Psoas muscle (tissue), 8 donors: ENCODE data around the gene VAMP2. TPM values are rescaled to one million over a fixed set of nuclear protein-coding genes. Genes with fewer than 3 reads are reported as not detected.

Experiments
- ATAC-seq, 4 donors: fragments of 200-7000 bp; cut with Tn5 transposase; one replicate each; pipeline ENCODE4 v1.9.1; 2020; ENCODE audit warnings: moderate library complexity in 3 of 4, mild to moderate bottlenecking in 2 of 4
- DNase-seq, 2 donors: peaks; one replicate each; pipeline ENCODE4 v3.0.0-alpha.2; 2020
- H3K27ac ChIP-seq: fragments of 200-600 bp; one replicate; pipeline ENCODE4 v1.8.0; 2022
- H3K27me3 ChIP-seq, 3 donors: fragments of 200-600 bp in 1 of 3; one replicate each; pipeline versions ENCODE4 v1.6.1 to v1.8.0; 2013 to 2022; ENCODE audit warnings: low read length in 2 of 3, mild to moderate bottlenecking in 2 of 3, moderate library complexity in 1 of 3; ENCODE audit not compliant: insufficient read depth in 3 of 3
- H3K36me3 ChIP-seq, 2 donors: fragments of 200-600 bp in 1 of 2; one replicate each; pipeline versions ENCODE4 v1.6.1 to v1.8.0; 2013 to 2022; ENCODE audit warnings: low read depth in 1 of 2, mild to moderate bottlenecking in 1 of 2, moderate library complexity in 1 of 2; ENCODE audit not compliant: insufficient read depth in 1 of 2
- H3K4me1 ChIP-seq: fragments of 200-600 bp; one replicate; pipeline ENCODE4 v1.8.0; 2022
- H3K4me3 ChIP-seq: fragments of 200-600 bp; one replicate; pipeline ENCODE4 v1.8.0; 2022; ENCODE audit warnings: mild to moderate bottlenecking
- H3K9me3 ChIP-seq: fragments of 200-600 bp; one replicate; pipeline ENCODE4 v1.8.0; 2022
- WGBS, 3 donors: extraction: QIAGEN DNeasy Blood & Tissue Kit; methylation state at CpG; one replicate each; pipeline versions ENCODE4 v1.1.6 to v1.1.7; 2013; 5-methylcytosine and 5-hydroxymethylcytosine counted together
- intact Hi-C, 2 donors: fragments of 100-400 bp; cut with DNase I; formaldehyde crosslinking; loops; one replicate each; pipeline versions ENCODE4 v1.11.0 to v1.14.2; 2022
- polyA plus RNA-seq, 3 donors: library from polyadenylated mRNA; stranded (reverse); fragments of 200-250 nt; gene quantifications; one replicate each; pipeline ENCODE4 v1.2.3, GENCODE V29; 2013
- total RNA-seq, 4 donors: library from RNA; stranded (reverse); fragmentation: NEBNext Ultra II Directional in 2 of 4; extraction: Animal tissue kit (Norgen Biotek cat#: 25700) in 2 of 4; gene quantifications; one replicate each; pipeline versions ENCODE4 v1.2.1 to v1.2.4, GENCODE V29; 2021 to 2023
- TF ChIP-seq, protein P1 (sequence below): fragments of 200-600 bp; IDR thresholded peaks from one replicate; pipeline ENCODE4 v1.8.0; 2022; ENCODE audit warnings: antibody characterized with exemption
- donor health status: healthy with polysubstance abuse.
- donor health status: DM: no; HTN: no; CAD: no; lungs with moderate emphysema.
- donor health status: Bipolar disorder and iron deficiency.
- donor health status: healthy.
- donor health status: DM: yes; HTN: yes; CAD: no.
- donor health status: DM: no; HTN: no; CAD: no.
- donor health status: DM: no; HTN: no; CAD: no.
- donor health status: DM: yes; HTN: yes; CAD: no.

The VAMP2 gene
- total and polyA plus RNA-seq, 7 donors: 33.2 to 59.2 (median 45.1) TPM

DNA sequence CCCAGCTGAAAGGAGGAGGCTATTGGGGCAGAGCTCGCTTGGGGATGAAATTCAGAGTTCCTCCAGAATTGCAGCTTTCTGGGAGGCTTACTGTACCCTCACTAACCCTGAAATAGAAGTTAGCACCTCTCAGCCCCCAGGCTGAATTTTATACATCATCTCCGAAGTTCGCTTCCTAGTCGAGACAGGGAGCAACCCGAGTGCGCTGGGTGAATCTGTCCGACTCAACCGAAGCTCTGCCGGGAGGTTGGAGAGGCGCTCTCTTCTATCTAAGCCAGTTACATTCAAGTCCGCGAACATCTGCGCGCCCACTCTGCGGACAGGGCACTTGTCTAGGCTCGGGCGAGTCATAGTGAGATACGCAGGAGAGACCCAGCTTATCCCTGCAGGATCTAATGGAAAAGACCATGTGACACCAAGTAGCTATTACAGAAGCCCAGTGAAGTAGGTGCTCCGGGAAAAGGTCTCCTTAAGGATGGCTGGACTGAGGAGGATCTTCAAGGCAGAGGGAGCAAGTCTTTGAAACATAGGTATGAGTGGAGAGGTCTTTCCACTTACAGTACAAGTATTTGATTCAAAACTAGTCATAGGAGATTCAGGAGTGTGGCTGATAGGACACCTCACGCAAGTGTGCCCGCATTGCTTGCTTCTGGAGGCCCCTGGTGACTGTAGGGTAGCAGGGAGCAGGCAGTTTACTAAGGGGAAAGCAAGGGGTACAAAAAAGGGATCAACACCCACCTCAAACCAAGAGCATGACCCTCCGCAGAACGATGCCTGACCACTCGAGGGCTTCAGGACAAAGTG lies 38.2 kb downstream of the VAMP2 start:
- ATAC-seq: no peak
- 10 to 13% (median 11%) methylated on average over 24 of the region's 24 CpGs for WGBS, 3 donors

DNA sequence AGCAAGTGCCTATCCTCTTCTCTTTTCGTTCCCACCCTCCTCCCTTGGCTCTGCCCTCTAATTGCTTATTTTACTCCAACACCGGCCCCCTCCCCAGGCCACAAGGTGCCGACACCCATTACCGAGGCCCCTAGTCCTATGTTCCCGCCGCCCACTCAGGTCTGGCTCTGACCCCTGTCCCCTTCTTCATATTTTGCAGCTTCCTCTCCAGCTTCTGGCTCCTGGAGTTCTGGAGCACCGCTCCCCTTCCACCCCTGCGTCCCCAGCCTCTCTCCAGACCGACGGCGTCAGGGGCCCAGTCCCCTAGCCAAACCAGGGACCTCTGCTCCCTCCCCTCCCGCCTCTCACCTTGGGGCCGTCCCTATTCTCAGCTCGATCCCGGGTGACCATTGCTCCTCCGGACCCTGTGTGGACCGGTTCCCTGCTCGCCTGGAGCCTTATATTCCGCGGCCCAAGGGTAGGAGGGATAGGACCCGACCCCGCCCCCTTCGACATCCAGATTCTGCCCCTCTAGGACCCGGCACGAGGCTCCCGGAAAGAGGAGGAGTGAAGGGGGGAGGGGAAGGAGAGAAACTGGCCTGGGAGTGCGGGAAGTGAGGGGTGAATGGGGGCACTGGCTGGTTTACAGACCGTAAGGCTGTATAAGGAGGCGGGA lies 38.9 kb downstream of the VAMP2 start, which contains the start of gene HES7:
TSS of gene HES7 (minus strand) at position 412 of the 655 bp plus-strand sequence. CDS start at position 390, 22 bp downstream.
- no peak for ATAC-seq

More for the DNA sequence above, 38.2 kb downstream of the VAMP2 start:
- peak overlapping the region; percentile 77 for H3K4me3 ChIP-seq
- H3K27ac ChIP-seq: no peak overlapping the region
- peaks cover 0 to 31% (median 7%) of the 10 kb centered on the region in 3 donors for H3K27me3 ChIP-seq
- no peaks in the 10 kb centered on the region for H3K36me3 ChIP-seq
- no peaks in the 10 kb centered on the region for H3K9me3 ChIP-seq
- peak in 1 of 2 donors; percentile 34 for DNase-seq
- peaks cover 30% of the 10 kb centered on the region for H3K4me1 ChIP-seq
- intact Hi-C loops: loop anchor here in 1 of 2 donors (5.0 kb wide), 1 partner anchor 43 kb away; no protein-coding TSS in a partner anchor
- TF ChIP-seq, protein P1, sequence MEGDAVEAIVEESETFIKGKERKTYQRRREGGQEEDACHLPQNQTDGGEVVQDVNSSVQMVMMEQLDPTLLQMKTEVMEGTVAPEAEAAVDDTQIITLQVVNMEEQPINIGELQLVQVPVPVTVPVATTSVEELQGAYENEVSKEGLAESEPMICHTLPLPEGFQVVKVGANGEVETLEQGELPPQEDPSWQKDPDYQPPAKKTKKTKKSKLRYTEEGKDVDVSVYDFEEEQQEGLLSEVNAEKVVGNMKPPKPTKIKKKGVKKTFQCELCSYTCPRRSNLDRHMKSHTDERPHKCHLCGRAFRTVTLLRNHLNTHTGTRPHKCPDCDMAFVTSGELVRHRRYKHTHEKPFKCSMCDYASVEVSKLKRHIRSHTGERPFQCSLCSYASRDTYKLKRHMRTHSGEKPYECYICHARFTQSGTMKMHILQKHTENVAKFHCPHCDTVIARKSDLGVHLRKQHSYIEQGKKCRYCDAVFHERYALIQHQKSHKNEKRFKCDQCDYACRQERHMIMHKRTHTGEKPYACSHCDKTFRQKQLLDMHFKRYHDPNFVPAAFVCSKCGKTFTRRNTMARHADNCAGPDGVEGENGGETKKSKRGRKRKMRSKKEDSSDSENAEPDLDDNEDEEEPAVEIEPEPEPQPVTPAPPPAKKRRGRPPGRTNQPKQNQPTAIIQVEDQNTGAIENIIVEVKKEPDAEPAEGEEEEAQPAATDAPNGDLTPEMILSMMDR: no peak

DNA sequence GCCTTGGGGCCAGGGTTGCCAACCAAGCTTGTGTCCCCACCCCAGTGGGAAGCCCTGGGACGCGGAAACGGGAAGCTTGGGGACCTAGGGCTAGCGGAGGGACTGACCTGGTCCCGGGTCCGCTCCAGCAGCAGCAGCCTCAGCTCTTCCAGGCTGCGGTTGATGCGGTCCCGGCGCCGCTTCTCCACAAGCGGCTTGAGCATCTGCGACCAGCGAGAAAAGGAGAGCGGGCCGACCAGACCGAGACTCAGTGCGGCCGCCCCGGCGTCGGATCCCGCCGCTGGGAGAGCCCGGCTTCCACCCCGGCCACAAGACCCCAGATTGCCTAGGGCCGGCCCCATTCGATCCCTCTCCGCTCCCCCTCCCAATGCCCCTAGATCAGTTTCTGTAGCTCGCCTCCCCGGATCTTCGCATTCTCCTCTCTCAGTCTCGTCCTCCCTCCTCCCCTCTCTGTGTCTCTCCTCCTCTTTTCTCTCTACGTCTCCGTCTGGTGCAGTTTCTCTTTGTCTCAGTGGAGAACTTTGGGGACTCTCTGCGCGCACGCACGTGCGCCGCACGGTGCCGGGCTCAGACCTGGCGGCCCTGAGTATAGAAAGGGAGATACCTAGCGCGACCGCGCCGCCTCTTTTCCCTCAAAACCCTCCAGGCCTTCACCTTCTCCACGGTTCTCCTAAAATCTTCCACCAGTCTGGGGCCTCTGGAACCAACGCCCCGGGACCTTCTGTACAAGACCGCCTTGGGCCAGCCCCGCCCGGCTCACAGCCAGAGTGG lies 39.6 kb downstream of the VAMP2 start:
- peak overlapping the region; percentile 77 for H3K4me3 ChIP-seq
- H3K27ac ChIP-seq: no peak overlapping the region
- ATAC-seq (no peak), DNase-seq (peak in 1 of 2 donors; percentile 72)
- H3K4me1 ChIP-seq: peaks cover 34% of the 10 kb centered on the region
- WGBS, 3 donors: 0 to 1% (median 1%) methylated on average over 43 to 55 of the region's 55 CpGs
- intact Hi-C loops: no loop called here
- H3K9me3 ChIP-seq: no peaks in the 10 kb centered on the region
- peaks cover 0 to 31% (median 7%) of the 10 kb centered on the region in 3 donors for H3K27me3 ChIP-seq
- H3K36me3 ChIP-seq: no peaks in the 10 kb centered on the region
- TF ChIP-seq, protein P1: no peak

More for the DNA sequence above, 38.9 kb downstream of the VAMP2 start, which contains the start of gene HES7:
- peak within 1 kb of the TSS; percentile 77 for H3K4me3 ChIP-seq
- H3K4me1 ChIP-seq: peaks cover 30% of the 10 kb centered on the region
- peak in 1 of 2 donors; percentile 61 for DNase-seq
- no peaks in the 10 kb centered on the region for H3K9me3 ChIP-seq
- intact Hi-C loops: no loop called here
- H3K27ac ChIP-seq: no peak within 1 kb of the TSS
- no peaks in the 10 kb centered on the region for H3K36me3 ChIP-seq
- 1 to 2% (median 1%) methylated on average over 28 to 29 of the region's 29 CpGs for WGBS, 3 donors
- peaks cover 0 to 31% (median 7%) of the 10 kb centered on the region in 3 donors for H3K27me3 ChIP-seq
- TF ChIP-seq, protein P1: no peak

DNA sequence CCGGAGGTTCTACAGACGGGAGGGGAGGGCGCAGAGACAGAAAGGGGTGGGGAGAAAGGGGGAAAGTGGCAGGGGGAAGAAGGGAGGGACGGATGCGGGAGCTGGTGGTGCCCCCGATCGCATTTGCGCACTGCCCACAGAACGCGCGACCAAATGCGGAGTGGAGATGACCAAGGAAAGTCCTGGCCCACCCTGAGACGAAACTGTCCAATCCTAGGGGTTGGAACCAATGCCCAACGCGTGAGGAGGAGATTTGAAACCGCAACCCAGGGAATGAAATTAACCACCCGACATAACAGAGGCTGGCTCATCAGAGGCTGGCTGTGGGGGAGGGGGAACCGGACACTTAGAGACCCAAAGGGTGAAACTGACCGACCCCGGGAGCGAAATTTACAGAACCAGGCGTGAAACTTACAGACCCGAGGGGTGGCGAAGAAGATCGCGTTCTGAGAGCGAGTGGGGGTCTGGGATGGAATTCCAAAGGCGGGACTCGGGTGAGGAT lies 40.3 kb downstream of the VAMP2 start:
- TF ChIP-seq, protein P1: no peak
- intact Hi-C loops: no loop called here
- Histone ChIP-seq H3K9me3 (no peaks in the 10 kb centered on the region), H3K4me3 (peak overlapping the region; percentile 77), H3K36me3 (no peaks in the 10 kb centered on the region), H3K27ac (no peak overlapping the region), H3K27me3 (peaks cover 0 to 31% (median 7%) of the 10 kb centered on the region in 3 donors), H3K4me1 (peaks cover 40% of the 10 kb centered on the region)
- ATAC-seq (no peak), DNase-seq (no peak)
- WGBS, 3 donors: 0 to 1% (median 1%) methylated on average over 26 to 29 of the region's 29 CpGs
